C4-2B (cell line): ENCODE results near the gene NLRC5.

Experiments
- H3K27ac ChIP-seq: fragments of 450-650 bp; 2 replicates; pipeline ENCODE4 v1.5.1; 2017
- CTCF ChIP-seq: fragments of 450-650 bp; conservative IDR thresholded peaks from 2 replicates; pipeline ENCODE4 v1.5.1; 2017; ENCODE audit warnings: mild to moderate bottlenecking
- ZFX ChIP-seq: fragments of 450-650 bp; IDR thresholded peaks from 2 replicates; pipeline ENCODE4 v1.6.1; 2017

The NLRC5 gene

GRCh38 chr16:57038166-57038565 is 48.8 kb downstream of the NLRC5 start:
- H3K27ac ChIP-seq, result no peak overlapping the region
- TF ChIP-seq ZFX (no peak), CTCF (no peak)

- H3K27ac ChIP-seq, result no peak overlapping the region
- no peak for TF ChIP-seq ZFX
Measured at GRCh38 chr16:57039148-57039812, 49.9 kb downstream of the NLRC5 start.

- no peak overlapping the region for H3K27ac ChIP-seq
- TF ChIP-seq ZFX, result no peak
- no peak for TF ChIP-seq CTCF
Measured at GRCh38 chr16:57041182-57042156, 52.1 kb downstream of the NLRC5 start.

GRCh38 chr16:57042157-57043111 is 53.1 kb downstream of the NLRC5 start:
- H3K27ac ChIP-seq, result no peak overlapping the region

GRCh38 chr16:57043248-57043647 is 53.9 kb downstream of the NLRC5 start:
- H3K27ac ChIP-seq, result no peak overlapping the region
- TF ChIP-seq ZFX (no peak), CTCF (no peak)

More at GRCh38 chr16:57042157-57043111, 53.1 kb downstream of the NLRC5 start:
- TF ChIP-seq ZFX (no peak), CTCF (no peak)

- TF ChIP-seq ZFX, result no peak
- TF ChIP-seq CTCF, result no peak
- H3K27ac ChIP-seq, result no peak overlapping the region
Measured at GRCh38 chr16:57044931-57045693, 55.8 kb downstream of the NLRC5 start.
